NCI-H2196 (cell line): Measurements from ENCODE around the gene NEK6.

ENCODE experiments used
- DNase-seq: peaks from one replicate; lab custom pipeline; 2025; ENCODE audit not compliant: unreplicated experiment; lab: John Stamatoyannopoulos, UW

Gene NEK6

DNA sequence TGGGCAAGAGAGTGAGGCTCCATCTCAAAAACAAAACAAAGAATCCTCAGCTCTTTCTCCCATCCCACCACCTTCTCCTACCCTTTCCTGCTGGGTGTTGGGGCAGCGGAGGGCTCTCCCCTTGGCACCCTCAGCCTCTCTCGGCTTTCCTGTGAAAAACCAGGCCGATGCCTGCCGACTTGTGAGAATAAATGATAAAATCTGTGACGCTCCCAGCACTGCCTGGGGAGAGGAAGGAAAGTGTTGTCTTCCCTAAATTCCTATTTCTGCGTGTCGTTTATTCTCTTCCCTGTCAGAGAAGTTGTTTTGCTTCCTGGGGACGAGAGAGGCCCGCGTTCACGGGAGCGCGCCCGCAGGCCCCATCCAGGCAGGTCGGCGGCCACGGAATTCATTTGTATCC is 19.7 kb downstream of the NEK6 start:
- no peak for DNase-seq

- DNase-seq = no peak
Observed at GRCh38 chr9:124278054-124278540, 20.3 kb downstream of the NEK6 start.

DNA sequence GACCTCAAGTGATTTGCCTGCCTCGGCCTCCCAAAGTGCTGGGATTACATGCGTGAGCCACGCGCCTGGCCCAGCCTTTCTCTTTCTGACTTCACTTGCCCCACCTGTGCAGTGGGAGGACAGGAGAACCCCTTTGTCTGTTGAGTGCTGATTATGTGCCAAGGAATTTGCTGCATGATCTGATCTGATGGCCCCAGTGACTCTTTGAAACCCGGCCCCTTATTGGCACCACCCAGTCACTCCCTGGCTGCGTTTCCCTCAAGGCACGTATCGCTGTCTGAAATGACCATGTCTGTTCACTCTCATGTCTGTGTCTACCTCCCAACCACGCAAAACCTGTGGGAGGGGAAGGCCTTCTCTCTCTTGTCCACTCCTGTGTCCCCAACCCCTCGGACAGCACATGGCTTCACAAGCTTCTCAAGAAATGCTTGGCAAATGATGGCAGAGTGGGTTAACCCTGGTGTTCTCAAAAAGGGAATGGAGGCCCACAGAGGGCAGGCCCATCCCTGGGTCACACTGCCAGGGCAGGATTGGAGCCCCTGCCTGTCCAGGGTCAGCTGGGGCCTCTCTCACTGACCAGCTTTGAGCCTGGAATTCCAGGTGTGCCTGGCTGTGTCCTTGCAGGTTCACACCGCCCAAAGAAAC is 21.9 kb downstream of the NEK6 start:
- DNase-seq = no peak

GRCh38 chr9:124280176-124280691 is 22.5 kb downstream of the NEK6 start:
- no peak for DNase-seq

GRCh38 chr9:124281931-124282371 is 24.2 kb downstream of the NEK6 start:
- no peak for DNase-seq

DNA sequence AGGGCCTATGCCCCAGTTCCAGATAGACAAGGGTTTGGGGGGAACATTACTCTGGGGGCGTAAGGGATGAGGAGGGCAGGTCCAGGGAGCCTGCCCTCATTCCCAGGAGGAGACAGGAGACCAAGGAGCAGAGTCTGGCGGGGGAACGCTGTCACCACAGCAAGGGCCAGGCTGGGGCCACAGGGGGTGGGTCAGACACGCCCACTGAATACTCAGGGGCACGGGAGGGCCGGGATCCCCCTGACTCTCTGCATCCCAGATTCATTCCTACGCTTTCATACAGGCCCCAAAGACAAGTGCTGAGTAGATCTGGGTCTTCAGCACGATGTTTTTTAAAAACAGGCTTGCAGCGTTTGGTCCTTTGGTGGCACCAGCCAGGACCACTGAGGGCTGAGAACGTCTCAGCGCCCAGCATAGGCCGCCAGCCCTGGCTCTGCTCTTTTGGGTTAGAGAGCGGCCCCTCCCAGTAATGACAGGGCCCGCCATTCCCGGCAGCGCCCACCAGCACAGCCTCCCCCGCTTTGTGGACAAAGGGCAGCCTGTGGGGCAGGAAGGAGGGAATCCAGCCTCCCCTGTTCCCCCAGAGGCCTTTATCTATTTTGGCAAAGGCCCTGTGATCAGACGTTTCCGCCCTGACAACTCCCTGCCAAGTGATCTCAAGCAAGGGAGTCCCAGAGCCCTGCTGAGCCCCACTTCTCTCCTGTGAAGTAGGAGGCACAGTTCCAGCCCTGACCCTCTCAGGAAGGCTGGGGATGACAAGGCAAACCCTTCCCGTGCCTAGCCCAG is 24.9 kb downstream of the NEK6 start:
- no peak for DNase-seq

GRCh38 chr9:124283228-124283814 is 25.6 kb downstream of the NEK6 start:
- no peak for DNase-seq

GRCh38 chr9:124284237-124284831 is 26.6 kb downstream of the NEK6 start:
- no peak for DNase-seq

- no peak for DNase-seq
Observed at GRCh38 chr9:124284940-124285441, 27.2 kb downstream of the NEK6 start.

DNA sequence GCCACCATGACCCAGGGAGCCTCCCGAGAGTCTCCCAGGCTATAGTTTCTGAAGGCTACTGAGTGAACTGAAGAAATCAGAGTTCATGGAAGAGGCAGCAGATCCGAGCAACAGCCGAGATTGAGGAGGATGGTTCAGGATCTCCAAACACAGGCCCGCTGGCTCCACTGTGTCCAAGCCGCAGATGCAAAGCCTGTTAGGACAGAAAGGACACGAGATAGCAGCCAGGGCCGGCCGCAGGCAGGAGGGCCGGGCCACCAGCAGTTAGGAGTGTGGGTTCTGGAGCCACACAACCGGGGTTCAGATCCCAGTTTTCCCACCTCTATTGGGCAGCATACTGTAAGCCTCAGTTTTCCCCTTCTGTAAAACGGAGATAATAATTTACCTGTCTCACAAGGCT is 27.7 kb downstream of the NEK6 start:
- no peak for DNase-seq

DNA sequence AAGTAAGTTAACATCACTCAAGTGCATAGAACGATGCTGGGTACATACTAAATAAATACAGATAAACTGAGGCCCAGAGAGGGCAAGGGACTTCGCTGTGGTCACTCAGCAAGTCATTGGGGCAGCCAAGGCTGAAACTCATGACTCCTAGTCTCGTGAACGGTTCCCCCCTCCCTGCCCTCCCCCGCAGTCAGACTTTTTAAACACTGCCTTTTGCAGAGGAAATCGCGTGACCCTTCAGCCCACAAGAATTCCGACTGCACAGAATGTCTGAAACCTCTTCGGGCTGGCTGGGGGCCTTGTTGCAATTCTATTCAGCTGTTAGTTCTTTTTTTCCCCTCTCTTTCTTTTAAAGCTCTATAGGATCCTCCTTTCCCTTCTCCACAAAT is 28.1 kb downstream of the NEK6 start:
- no peak for DNase-seq

- no peak for DNase-seq
Observed at GRCh38 chr9:124286292-124286931, 28.7 kb downstream of the NEK6 start.

DNA sequence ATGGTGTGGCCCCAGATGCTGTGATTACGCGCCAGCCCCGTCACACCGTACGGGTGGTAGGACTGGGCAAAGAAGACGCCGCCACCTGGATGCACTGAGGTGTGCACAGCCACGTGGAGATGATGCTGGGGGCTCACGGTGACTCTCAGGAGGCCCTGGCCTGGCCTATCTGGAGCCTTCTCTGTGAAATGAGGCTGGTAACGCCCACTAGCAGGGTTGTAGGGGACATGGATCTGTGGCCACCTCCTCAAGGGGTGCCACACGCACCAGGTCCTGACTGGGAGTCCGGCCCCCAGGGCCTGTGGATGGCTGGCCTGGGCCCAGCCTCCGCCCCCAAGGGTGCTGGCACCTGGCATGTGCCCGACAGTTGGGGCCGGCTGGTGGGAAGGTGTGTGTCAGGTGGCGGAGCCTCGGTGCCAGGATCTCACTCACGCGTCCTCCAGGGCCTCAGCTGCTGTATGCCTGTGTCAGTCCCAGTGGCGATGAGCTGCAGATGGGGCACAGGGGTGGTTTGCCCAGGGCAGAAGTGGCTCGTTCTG is 32.4 kb downstream of the NEK6 start:
- DNase-seq = peak; percentile 64

- no peak for DNase-seq
Observed at GRCh38 chr9:124290743-124291554, 33.2 kb downstream of the NEK6 start.

DNA sequence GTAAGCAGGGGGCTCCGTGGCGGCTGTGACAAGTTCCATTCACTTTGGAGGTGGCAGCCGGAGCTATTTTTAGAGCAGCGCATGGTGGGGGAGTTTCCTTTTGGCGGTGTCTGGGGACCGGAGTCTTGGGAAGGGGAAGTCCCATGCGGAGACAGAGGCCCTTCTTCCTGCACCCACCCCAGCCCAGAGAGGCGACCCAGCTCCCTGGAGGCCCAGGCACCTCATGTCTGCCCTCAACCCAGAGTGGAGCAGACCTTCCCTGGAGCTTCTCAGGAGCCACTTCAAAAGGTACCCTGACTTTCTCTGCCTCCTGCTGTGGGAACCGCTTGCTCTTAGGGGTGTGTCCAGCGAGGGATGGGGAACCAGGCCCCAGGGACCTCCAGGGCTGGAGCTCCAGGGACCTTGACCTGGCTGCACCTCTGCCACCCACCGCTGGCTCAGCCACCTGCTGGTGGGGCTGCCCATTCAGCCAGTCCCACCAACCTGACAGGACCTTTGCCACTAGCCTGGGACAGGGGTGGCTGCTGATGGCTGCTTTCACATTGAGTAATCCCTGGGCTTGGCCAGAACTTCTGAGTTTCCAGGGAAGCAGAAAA is 34.1 kb downstream of the NEK6 start:
- no peak for DNase-seq

DNA sequence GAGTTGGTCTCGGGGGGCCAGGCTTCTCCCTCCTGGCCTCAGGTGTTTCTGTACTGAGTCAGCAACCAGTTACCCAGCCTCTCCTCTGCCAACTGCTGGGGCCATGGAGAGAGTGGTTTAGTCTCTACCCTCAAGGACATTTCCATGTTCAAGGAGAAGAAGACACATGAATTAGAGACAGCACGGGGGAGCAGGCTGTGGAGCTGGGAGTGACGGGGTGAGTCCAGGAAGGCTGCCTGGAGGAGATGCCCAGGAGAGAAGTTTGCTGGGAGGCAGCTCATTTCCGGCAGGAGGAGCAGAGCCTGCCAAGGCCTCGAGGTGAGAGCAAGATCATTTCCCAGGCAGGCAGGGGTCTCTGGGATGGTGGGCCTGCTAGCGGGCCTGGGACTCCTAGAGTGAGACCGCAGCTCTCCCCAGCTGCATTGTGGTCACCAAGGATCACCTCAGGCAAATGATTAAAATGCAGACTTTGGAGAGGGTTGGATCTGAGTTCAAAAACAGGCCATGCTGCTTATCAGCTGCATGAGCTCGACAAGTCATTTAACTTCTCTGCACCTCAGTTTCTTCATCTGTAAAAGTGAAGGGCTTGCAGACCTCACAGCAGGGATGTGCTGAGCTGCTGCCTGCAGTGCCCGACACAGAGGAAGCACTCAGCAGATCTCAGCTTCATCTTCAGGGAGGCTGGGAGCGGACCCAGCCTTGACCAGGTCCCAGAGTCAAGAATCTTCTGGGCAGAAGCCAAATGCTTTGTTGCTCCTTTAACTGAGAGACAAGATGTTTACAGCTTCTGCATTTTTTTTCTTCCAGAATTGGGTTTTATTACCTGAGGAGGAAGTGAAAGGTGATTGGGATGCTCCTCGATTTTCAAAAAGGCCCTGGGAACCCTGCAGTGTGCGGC is 35.2 kb downstream of the NEK6 start:
- no peak for DNase-seq

DNA sequence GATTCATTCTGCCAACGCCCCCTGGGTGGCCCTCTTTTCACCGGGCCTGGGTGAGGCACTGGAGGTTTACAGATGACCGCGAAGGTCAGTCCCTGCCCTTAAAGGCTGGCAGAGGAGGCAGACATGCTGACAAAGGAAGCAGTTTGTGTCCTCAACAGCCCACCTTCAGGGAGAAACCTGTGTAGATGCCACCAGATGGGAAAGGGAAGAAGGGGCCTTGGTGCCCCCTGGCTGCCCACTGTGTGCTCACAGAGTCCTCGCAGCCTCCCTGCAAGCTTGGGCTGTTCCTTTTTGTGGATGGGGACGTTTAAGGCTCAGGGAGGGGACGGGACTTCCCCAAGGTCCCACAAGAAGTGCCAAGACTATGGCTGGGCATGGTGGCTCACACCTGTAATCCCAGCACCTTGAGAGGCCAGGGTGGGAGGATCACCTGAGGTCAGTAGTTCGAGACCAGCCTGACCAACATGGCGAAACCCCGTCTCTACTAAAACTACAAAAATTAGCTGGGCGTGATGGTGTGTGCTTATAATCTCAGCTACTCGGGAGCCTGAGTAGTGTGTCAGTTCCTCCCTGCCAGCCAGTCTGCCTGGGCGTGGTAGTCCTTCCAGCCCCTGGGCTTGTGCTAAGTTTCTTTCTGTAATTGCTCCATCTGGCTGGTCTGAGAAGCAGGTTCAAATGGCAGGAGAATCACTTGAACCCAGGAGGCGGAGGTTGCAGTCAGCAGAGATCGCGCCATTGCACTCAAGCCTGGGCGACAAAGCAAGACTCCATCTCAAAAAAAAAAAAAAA is 36.2 kb downstream of the NEK6 start:
- DNase-seq = no peak
